ENCODE measurements around the gene TMED3. TPM values are rescaled to one million over a fixed set of nuclear protein-coding genes. Genes with fewer than 3 reads are reported as not detected.

Gene TMED3
- total RNA-seq, 4 donors from 2014 or later = 32.9 to 42.4 (median 34.6) TPM

- DNase-seq (ENCODE audit: low spot score) = no peak
- no peak for TF ChIP-seq CTCF (IDR thresholded peaks at IDR 0.05)
Measured at GRCh38 chr15:79290642-79291275, 20.2 kb upstream of the TMED3 start.

GRCh38 chr15:79292011-79292410 lies 18.9 kb upstream of the TMED3 start:
- ATAC-seq (ENCODE audit: low FRiP score) (no peak), DNase-seq (ENCODE audit: low spot score) (no peak)
- no peak for TF ChIP-seq CTCF (IDR thresholded peaks at IDR 0.05)

More at GRCh38 chr15:79290642-79291275, 20.2 kb upstream of the TMED3 start:
- no peak for ATAC-seq (ENCODE audit: low FRiP score)

DNA sequence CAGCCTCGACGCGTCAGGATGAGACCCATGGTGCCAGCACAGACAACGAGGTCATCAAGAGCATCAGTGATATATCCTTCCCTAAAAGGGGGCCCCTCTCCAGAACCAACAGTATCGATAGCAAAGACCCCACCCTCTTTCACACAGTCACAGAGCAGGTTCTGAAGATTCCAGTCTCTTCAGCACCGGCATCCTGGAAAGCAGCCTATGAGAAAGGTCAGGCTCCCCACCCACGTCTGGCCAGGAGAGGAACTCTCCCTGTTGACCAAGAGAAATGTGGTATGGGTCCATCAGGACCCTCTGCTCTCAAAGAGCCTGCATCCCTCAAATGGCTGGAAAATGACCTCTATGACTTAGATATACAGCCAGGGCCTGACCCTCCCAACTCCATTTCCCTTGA lies 16.8 kb upstream of the TMED3 start:
- no peak for TF ChIP-seq CTCF (IDR thresholded peaks at IDR 0.05)
- ATAC-seq (ENCODE audit: low FRiP score) (no peak), DNase-seq (ENCODE audit: low spot score) (no peak)

- DNase-seq (ENCODE audit: low spot score) (no peak), ATAC-seq (ENCODE audit: low FRiP score) (no peak)
- TF ChIP-seq CTCF (IDR thresholded peaks at IDR 0.05) = no peak
Measured at GRCh38 chr15:79296583-79296982, 14.3 kb upstream of the TMED3 start.

- no peak for TF ChIP-seq CTCF (IDR thresholded peaks at IDR 0.05)
- DNase-seq (ENCODE audit: low spot score) (no peak), ATAC-seq (ENCODE audit: low FRiP score) (no peak)
Measured at GRCh38 chr15:79299126-79299840, 11.6 kb upstream of the TMED3 start.

- no peak for DNase-seq (ENCODE audit: low spot score)
- TF ChIP-seq CTCF (IDR thresholded peaks at IDR 0.05) = no peak
Measured at GRCh38 chr15:79299841-79300235, 11.1 kb upstream of the TMED3 start.

DNA sequence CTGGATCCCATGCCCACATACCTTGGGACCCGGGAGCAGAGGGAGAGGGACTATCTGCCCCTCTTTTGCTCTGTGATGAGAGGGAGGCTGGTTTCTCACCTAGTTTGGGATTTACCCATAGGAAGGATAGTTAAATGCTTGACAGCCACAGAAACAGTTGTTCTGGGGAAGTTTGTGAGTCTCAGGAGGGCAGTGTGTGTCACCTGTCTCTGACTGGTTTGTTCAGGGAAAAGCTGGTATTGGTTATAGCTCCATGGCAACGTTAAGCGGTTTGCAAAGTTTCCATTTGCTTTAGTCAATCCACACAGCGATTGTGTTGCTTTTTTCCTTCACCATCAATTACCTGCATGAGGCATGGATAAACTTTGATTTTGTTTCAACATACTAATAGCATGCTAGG lies 3.7 kb upstream of the TMED3 start:
- no peak for TF ChIP-seq CTCF (IDR thresholded peaks at IDR 0.05)
- DNase-seq (ENCODE audit: low spot score) (no peak), ATAC-seq (ENCODE audit: low FRiP score) (no peak)

More at GRCh38 chr15:79299841-79300235, 11.1 kb upstream of the TMED3 start:
- ATAC-seq (ENCODE audit: low FRiP score) = no peak
